ENCODE data around the gene TENM4.

Gene TENM4

DNA sequence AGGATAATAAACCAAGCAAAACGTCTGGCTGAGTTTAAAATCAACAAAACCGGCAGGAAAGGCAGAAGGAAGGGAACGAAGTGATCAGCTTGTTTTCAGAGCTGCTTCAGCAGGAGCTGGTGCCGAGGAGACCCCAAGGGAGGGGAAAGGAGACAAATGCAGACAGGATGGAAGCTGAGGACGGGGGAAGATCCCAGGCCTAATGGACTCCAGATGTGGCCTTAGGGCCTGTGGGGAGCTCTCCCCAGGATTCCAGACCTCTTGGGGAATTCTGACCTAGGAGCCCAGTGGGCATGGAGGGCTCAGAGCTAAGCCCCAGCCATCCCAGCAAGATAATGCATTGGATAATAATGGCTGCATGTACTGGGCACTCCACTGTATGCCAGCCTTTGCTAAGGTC lies 654.7 kb downstream of the TENM4 start:
- ATAC-seq, result no peak
- TF ChIP-seq TCF4 (CRISPR knock-in tag; IDR thresholded peaks at IDR 0.05; ENCODE audit: borderline replicate concordance) (0 out of 2 replicates have a peak, but pooled peaks have one; percentile 35), CREB5 (CRISPR knock-in tag; IDR thresholded peaks at IDR 0.05; ENCODE audit: low read depth) (no peak), CSRNP3 (CRISPR knock-in tag; IDR thresholded peaks at IDR 0.05) (no peak), OSR1 (CRISPR knock-in tag; IDR thresholded peaks at IDR 0.05) (no peak), ZFP30 (CRISPR knock-in tag; IDR thresholded peaks at IDR 0.05) (no peak), ZFP3 (CRISPR knock-in tag; IDR thresholded peaks at IDR 0.05) (no peak), PPARA (CRISPR knock-in tag; IDR thresholded peaks at IDR 0.05; ENCODE audit: borderline replicate concordance) (no peak)

- TF ChIP-seq ZFP3 (CRISPR knock-in tag; IDR thresholded peaks at IDR 0.05), result no peak
- TF ChIP-seq ISL1 (CRISPR knock-in tag; IDR thresholded peaks at IDR 0.05), result no peak
- no peak for TF ChIP-seq ESRRG (CRISPR knock-in tag; IDR thresholded peaks at IDR 0.05)
- ATAC-seq, result peak; percentile 76
Observed at GRCh38 chr11:78784321-78785061, 656.3 kb downstream of the TENM4 start.

- no peak for ATAC-seq
- TF ChIP-seq ISL1 (CRISPR knock-in tag; IDR thresholded peaks at IDR 0.05) (no peak), TOX (CRISPR knock-in tag; IDR thresholded peaks at IDR 0.05; ENCODE audit: borderline replicate concordance) (no peak), ZNF70 (CRISPR knock-in tag; IDR thresholded peaks at IDR 0.05) (no peak), ZNF565 (CRISPR knock-in tag; conservative IDR thresholded peaks at IDR 0.05; ENCODE audit: low read depth) (no peak), RARB (CRISPR knock-in tag; IDR thresholded peaks at IDR 0.05) (no peak), CSDC2 (CRISPR knock-in tag; IDR thresholded peaks at IDR 0.05) (no peak)
- TF ChIP-seq, protein P1, sequence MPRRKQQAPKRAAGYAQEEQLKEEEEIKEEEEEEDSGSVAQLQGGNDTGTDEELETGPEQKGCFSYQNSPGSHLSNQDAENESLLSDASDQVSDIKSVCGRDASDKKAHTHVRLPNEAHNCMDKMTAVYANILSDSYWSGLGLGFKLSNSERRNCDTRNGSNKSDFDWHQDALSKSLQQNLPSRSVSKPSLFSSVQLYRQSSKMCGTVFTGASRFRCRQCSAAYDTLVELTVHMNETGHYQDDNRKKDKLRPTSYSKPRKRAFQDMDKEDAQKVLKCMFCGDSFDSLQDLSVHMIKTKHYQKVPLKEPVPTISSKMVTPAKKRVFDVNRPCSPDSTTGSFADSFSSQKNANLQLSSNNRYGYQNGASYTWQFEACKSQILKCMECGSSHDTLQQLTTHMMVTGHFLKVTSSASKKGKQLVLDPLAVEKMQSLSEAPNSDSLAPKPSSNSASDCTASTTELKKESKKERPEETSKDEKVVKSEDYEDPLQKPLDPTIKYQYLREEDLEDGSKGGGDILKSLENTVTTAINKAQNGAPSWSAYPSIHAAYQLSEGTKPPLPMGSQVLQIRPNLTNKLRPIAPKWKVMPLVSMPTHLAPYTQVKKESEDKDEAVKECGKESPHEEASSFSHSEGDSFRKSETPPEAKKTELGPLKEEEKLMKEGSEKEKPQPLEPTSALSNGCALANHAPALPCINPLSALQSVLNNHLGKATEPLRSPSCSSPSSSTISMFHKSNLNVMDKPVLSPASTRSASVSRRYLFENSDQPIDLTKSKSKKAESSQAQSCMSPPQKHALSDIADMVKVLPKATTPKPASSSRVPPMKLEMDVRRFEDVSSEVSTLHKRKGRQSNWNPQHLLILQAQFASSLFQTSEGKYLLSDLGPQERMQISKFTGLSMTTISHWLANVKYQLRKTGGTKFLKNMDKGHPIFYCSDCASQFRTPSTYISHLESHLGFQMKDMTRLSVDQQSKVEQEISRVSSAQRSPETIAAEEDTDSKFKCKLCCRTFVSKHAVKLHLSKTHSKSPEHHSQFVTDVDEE (CRISPR knock-in tag; IDR thresholded peaks at IDR 0.05), result no peak
Observed at GRCh38 chr11:78783846-78784245, 657.0 kb downstream of the TENM4 start.

- TF ChIP-seq ZFP30 (CRISPR knock-in tag; IDR thresholded peaks at IDR 0.05), result no peak
- TF ChIP-seq GLIS3 (CRISPR knock-in tag; IDR thresholded peaks at IDR 0.05), result no peak
- no peak for TF ChIP-seq CSRNP3 (CRISPR knock-in tag; IDR thresholded peaks at IDR 0.05)
- no peak for TF ChIP-seq TCF4 (CRISPR knock-in tag; IDR thresholded peaks at IDR 0.05; ENCODE audit: borderline replicate concordance)
- no peak for TF ChIP-seq PPARA (CRISPR knock-in tag; IDR thresholded peaks at IDR 0.05; ENCODE audit: borderline replicate concordance)
- TF ChIP-seq, protein P1 (CRISPR knock-in tag; IDR thresholded peaks at IDR 0.05), result no peak
- no peak for TF ChIP-seq SNAI2 (CRISPR knock-in tag; IDR thresholded peaks at IDR 0.05)
- no peak for TF ChIP-seq ZNF565 (CRISPR knock-in tag; conservative IDR thresholded peaks at IDR 0.05; ENCODE audit: low read depth)
- TF ChIP-seq ZNF70 (CRISPR knock-in tag; IDR thresholded peaks at IDR 0.05), result no peak
- TF ChIP-seq, protein P2, sequence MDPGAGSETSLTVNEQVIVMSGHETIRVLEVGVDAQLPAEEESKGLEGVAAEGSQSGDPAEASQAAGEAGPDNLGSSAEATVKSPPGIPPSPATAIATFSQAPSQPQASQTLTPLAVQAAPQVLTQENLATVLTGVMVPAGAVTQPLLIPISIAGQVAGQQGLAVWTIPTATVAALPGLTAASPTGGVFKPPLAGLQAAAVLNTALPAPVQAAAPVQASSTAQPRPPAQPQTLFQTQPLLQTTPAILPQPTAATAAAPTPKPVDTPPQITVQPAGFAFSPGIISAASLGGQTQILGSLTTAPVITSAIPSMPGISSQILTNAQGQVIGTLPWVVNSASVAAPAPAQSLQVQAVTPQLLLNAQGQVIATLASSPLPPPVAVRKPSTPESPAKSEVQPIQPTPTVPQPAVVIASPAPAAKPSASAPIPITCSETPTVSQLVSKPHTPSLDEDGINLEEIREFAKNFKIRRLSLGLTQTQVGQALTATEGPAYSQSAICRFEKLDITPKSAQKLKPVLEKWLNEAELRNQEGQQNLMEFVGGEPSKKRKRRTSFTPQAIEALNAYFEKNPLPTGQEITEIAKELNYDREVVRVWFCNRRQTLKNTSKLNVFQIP (CRISPR knock-in tag; IDR thresholded peaks at IDR 0.05; ENCODE audit: borderline replicate concordance, low read depth), result no peak
- TF ChIP-seq OSR1 (CRISPR knock-in tag; IDR thresholded peaks at IDR 0.05), result no peak
- no peak for ATAC-seq
Observed at GRCh38 chr11:78783301-78783700, 657.5 kb downstream of the TENM4 start.
